SK-N-SH treated with all-trans-retinoic acid at 6 μM for 48 hours (cell line): ENCODE measurements around the gene MSMP.

Experiments
- ATAC-seq: fragments of 200-7000 bp; cut with Tn5 transposase; 3 replicates; pipeline ENCODE4 v1.9.1; 2020; ENCODE audit warnings: mild to moderate bottlenecking, moderate library complexity
- ARNTL ChIP-seq: fragments of 450-650 bp; formaldehyde crosslinking; IDR thresholded peaks from 2 replicates; pipeline ENCODE4 v1.5.0; 2020; ENCODE audit warnings: low read depth, mild to moderate bottlenecking, moderate library complexity, borderline replicate concordance
- BACH2 ChIP-seq: fragments of 250-450 bp; sonication (Bioruptor Pico); IDR thresholded peaks from 2 replicates; pipeline ENCODE4 v1.9.0; 2021; ENCODE audit warnings: mild to moderate bottlenecking, borderline replicate concordance
- CSDC2 ChIP-seq: fragments of 250-450 bp; sonication (Bioruptor Pico); IDR thresholded peaks from 2 replicates; pipeline ENCODE4 v1.5.0; 2020; ENCODE audit warnings: mild to moderate bottlenecking, moderate library complexity
- CSRNP3 ChIP-seq: fragments of 250-450 bp; sonication (Bioruptor Pico); IDR thresholded peaks from 2 replicates; pipeline ENCODE4 v1.5.1; 2021; ENCODE audit warnings: mild to moderate bottlenecking, moderate library complexity
- ESRRG ChIP-seq: fragments of 250-450 bp; sonication (Bioruptor Pico); IDR thresholded peaks from 2 replicates; pipeline ENCODE4 v1.6.1; 2021; ENCODE audit warnings: mild to moderate bottlenecking
- GLIS3 ChIP-seq: fragments of 250-450 bp; sonication (Bioruptor Pico); IDR thresholded peaks from 2 replicates; pipeline ENCODE4 v1.5.0; 2020; ENCODE audit warnings: mild to moderate bottlenecking, moderate library complexity
- ISL1 ChIP-seq: fragments of 250-450 bp; sonication (Bioruptor Pico); IDR thresholded peaks from 2 replicates; pipeline ENCODE4 v2.1.2; 2022; ENCODE audit warnings: mild to moderate bottlenecking, moderate library complexity
- OSR1 ChIP-seq: fragments of 250-450 bp; sonication (Bioruptor Pico); IDR thresholded peaks from 2 replicates; pipeline ENCODE4 v1.8.0; 2022; ENCODE audit warnings: moderate library complexity, mild to moderate bottlenecking, inconsistent platforms
- PPARA ChIP-seq: fragments of 250-450 bp; sonication (Bioruptor Pico); IDR thresholded peaks from 2 replicates; pipeline ENCODE4 v1.5.0; 2020; ENCODE audit warnings: mild to moderate bottlenecking, borderline replicate concordance
- RARB ChIP-seq: fragments of 250-450 bp; sonication (Bioruptor Pico); IDR thresholded peaks from 2 replicates; pipeline ENCODE4 v1.8.0; 2021; ENCODE audit warnings: mild to moderate bottlenecking, moderate library complexity
- SNAI2 ChIP-seq: fragments of 250-450 bp; sonication (Bioruptor Pico); IDR thresholded peaks from 2 replicates; pipeline ENCODE4 v1.5.0; 2020; ENCODE audit warnings: mild to moderate bottlenecking, moderate library complexity
- TCF4 ChIP-seq: fragments of 250-450 bp; sonication (Bioruptor Pico); IDR thresholded peaks from 2 replicates; pipeline ENCODE4 v1.8.0; 2021; ENCODE audit warnings: mild to moderate bottlenecking, moderate library complexity, borderline replicate concordance
- TSHZ2 ChIP-seq: fragments of 250-450 bp; sonication (Bioruptor Pico); IDR thresholded peaks from 2 replicates; pipeline ENCODE4 v1.5.0; 2020; ENCODE audit warnings: mild to moderate bottlenecking, moderate library complexity
- ZFP3 ChIP-seq: fragments of 250-450 bp; sonication (Bioruptor Pico); IDR thresholded peaks from 2 replicates; pipeline ENCODE4 v1.5.0; 2020; ENCODE audit warnings: mild to moderate bottlenecking, moderate library complexity
- ZFP30 ChIP-seq: fragments of 450-650 bp; formaldehyde crosslinking; IDR thresholded peaks from 2 replicates; pipeline ENCODE4 v1.5.0; 2022; ENCODE audit warnings: mild to moderate bottlenecking, moderate library complexity
- ZNF565 ChIP-seq: fragments of 450-650 bp; formaldehyde crosslinking; conservative IDR thresholded peaks from 2 replicates; pipeline ENCODE4 v1.5.0; 2020; ENCODE audit warnings: low read depth, mild to moderate bottlenecking, moderate library complexity
- ZNF70 ChIP-seq: fragments of 450-650 bp; formaldehyde crosslinking; IDR thresholded peaks from 2 replicates; pipeline ENCODE4 v1.5.0; 2020; ENCODE audit warnings: mild to moderate bottlenecking, moderate library complexity
- ZNF8 ChIP-seq: fragments of 450-650 bp; formaldehyde crosslinking; IDR thresholded peaks from 2 replicates; pipeline ENCODE4 v1.5.0; 2020; ENCODE audit warnings: mild to moderate bottlenecking, moderate library complexity
- TF ChIP-seq, protein P1 (sequence below): fragments of 250-450 bp; sonication (Bioruptor Pico); IDR thresholded peaks from 2 replicates; pipeline ENCODE4 v1.8.0; 2020; ENCODE audit warnings: mild to moderate bottlenecking, moderate library complexity, borderline replicate concordance
- TF ChIP-seq, protein P2 (sequence below): fragments of 250-450 bp; sonication (Bioruptor Pico); IDR thresholded peaks from 2 replicates; pipeline ENCODE4 v1.5.1; 2020; ENCODE audit warnings: low read depth, mild to moderate bottlenecking, moderate library complexity
- TF ChIP-seq, protein P3 (sequence below): fragments of 250-450 bp; sonication (Bioruptor Pico); IDR thresholded peaks from 2 replicates; pipeline ENCODE4 v1.8.0; 2021; ENCODE audit warnings: low read depth, mild to moderate bottlenecking, moderate library complexity, borderline replicate concordance

MSMP gene

GRCh38 chr9:35790025-35790384 is 35.9 kb upstream of the MSMP start:
- peak; percentile 26; the same call in 2 of the 3 replicates for ATAC-seq
- TF ChIP-seq ARNTL (CRISPR knock-in tag) (no peak), OSR1 (CRISPR knock-in tag) (no peak), TCF4 (CRISPR knock-in tag) (no peak), ESRRG (no peak), GLIS3 (CRISPR knock-in tag) (no peak)
- TF ChIP-seq, protein P1, sequence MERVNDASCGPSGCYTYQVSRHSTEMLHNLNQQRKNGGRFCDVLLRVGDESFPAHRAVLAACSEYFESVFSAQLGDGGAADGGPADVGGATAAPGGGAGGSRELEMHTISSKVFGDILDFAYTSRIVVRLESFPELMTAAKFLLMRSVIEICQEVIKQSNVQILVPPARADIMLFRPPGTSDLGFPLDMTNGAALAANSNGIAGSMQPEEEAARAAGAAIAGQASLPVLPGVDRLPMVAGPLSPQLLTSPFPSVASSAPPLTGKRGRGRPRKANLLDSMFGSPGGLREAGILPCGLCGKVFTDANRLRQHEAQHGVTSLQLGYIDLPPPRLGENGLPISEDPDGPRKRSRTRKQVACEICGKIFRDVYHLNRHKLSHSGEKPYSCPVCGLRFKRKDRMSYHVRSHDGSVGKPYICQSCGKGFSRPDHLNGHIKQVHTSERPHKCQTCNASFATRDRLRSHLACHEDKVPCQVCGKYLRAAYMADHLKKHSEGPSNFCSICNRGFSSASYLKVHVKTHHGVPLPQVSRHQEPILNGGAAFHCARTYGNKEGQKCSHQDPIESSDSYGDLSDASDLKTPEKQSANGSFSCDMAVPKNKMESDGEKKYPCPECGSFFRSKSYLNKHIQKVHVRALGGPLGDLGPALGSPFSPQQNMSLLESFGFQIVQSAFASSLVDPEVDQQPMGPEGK (CRISPR knock-in tag) = no peak
- TF ChIP-seq, protein P2, sequence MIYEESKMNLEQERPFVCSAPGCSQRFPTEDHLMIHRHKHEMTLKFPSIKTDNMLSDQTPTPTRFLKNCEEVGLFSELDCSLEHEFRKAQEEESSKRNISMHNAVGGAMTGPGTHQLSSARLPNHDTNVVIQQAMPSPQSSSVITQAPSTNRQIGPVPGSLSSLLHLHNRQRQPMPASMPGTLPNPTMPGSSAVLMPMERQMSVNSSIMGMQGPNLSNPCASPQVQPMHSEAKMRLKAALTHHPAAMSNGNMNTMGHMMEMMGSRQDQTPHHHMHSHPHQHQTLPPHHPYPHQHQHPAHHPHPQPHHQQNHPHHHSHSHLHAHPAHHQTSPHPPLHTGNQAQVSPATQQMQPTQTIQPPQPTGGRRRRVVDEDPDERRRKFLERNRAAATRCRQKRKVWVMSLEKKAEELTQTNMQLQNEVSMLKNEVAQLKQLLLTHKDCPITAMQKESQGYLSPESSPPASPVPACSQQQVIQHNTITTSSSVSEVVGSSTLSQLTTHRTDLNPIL = no peak

DNA sequence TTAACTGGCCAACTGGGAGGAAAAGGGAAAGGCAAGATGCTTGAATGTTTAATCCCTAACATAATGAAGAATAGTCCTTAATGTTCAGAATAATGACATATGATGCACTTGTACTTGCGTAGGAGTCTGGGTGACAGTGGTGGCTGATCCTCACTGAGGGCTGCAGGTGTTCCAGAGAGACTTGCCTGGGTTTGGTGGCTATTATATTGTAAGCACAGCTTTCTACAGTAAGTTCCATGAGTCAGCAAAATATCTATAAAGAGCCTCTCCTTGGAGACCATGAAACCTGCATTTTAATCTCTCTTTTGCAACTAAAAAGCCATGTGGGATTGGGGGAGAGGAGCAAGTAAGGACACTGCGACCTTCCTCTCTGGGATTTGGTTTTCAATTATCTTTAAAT is 35.5 kb upstream of the MSMP start:
- ATAC-seq = no peak
- TF ChIP-seq ZFP30 (no peak), ZFP3 (no peak), ZNF70 (CRISPR knock-in tag) (no peak), ARNTL (CRISPR knock-in tag) (no peak), ISL1 (CRISPR knock-in tag) (no peak), ESRRG (no peak), GLIS3 (CRISPR knock-in tag) (no peak), SNAI2 (CRISPR knock-in tag) (no peak), TSHZ2 (no peak), CSDC2 (CRISPR knock-in tag) (no peak), OSR1 (CRISPR knock-in tag) (no peak), ZNF8 (CRISPR knock-in tag) (no peak), PPARA (CRISPR knock-in tag) (no peak), BACH2 (CRISPR knock-in tag) (no peak), RARB (CRISPR knock-in tag) (no peak), ZNF565 (CRISPR knock-in tag) (no peak), CSRNP3 (no peak), TCF4 (CRISPR knock-in tag) (no peak)
- TF ChIP-seq, protein P1 (CRISPR knock-in tag) = no peak
- TF ChIP-seq, protein P3, sequence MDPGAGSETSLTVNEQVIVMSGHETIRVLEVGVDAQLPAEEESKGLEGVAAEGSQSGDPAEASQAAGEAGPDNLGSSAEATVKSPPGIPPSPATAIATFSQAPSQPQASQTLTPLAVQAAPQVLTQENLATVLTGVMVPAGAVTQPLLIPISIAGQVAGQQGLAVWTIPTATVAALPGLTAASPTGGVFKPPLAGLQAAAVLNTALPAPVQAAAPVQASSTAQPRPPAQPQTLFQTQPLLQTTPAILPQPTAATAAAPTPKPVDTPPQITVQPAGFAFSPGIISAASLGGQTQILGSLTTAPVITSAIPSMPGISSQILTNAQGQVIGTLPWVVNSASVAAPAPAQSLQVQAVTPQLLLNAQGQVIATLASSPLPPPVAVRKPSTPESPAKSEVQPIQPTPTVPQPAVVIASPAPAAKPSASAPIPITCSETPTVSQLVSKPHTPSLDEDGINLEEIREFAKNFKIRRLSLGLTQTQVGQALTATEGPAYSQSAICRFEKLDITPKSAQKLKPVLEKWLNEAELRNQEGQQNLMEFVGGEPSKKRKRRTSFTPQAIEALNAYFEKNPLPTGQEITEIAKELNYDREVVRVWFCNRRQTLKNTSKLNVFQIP (CRISPR knock-in tag) = no peak
